ENCODE measurements around the gene TCF12. TPM values are rescaled to one million over a fixed set of nuclear protein-coding genes. Genes with fewer than 3 reads are reported as not detected.
"Not testable (repeated sequence)": the region's sequence is repeated elsewhere in the genome, so short reads cannot be mapped to it uniquely, and the experiment has no call there.

TCF12 gene
- polyA plus RNA-seq, 4 donors: 15.4 to 62.0 (median 18.5) TPM

GRCh38 chr15:57010724-57011123 lies 92.3 kb downstream of the TCF12 start:
- Histone ChIP-seq H3K36me3 (ENCODE audit: control insufficient read depth in 3 of 3, insufficient read depth in 2 of 3, low read depth in 1 of 3, low read length in 3 of 3) (peaks cover 0 to 6% (median 0%) of the 10 kb centered on the region in 3 donors), H3K27me3 (ENCODE audit: control insufficient read depth in 3 of 3, insufficient read depth in 3 of 3, low read length in 3 of 3) (no peaks in the 10 kb centered on the region), H3K4me3 (ENCODE audit: low read depth in 1 of 3, low read length in 3 of 3) (no peak overlapping the region), H3K4me1 (ENCODE audit: control insufficient read depth in 3 of 3, insufficient read depth in 2 of 3, low read depth in 1 of 3, low read length in 2 of 3) (peaks cover 0 to 4% (median 3%) of the 10 kb centered on the region in 3 donors), H3K9me3 (ENCODE audit: control insufficient read depth in 2 of 2, insufficient read depth in 1 of 2, low read depth in 1 of 2, low read length in 1 of 2) (no peaks in the 10 kb centered on the region), H3K27ac (ENCODE audit: low read depth in 1 of 3, low read length in 2 of 3) (no peak overlapping the region)
- FAIRE-seq (no peak), DNase-seq (no peak)
- WGBS, 3 donors: 95 to 97% (median 95%) methylated on average over 2 of the region's 2 CpGs

- DNase-seq (no peak), FAIRE-seq (no peak)
- Histone ChIP-seq H3K27ac (ENCODE audit: low read depth in 1 of 3, low read length in 2 of 3) (no peak overlapping the region), H3K36me3 (ENCODE audit: control insufficient read depth in 3 of 3, insufficient read depth in 2 of 3, low read depth in 1 of 3, low read length in 3 of 3) (peaks cover 0 to 3% (median 0%) of the 10 kb centered on the region in 3 donors), H3K4me3 (ENCODE audit: low read depth in 1 of 3, low read length in 3 of 3) (no peak overlapping the region), H3K9me3 (ENCODE audit: control insufficient read depth in 2 of 2, insufficient read depth in 1 of 2, low read depth in 1 of 2, low read length in 1 of 2) (no peaks in the 10 kb centered on the region), H3K4me1 (ENCODE audit: control insufficient read depth in 3 of 3, insufficient read depth in 2 of 3, low read depth in 1 of 3, low read length in 2 of 3) (peaks cover 2 to 4% (median 3%) of the 10 kb centered on the region in 3 donors), H3K27me3 (ENCODE audit: control insufficient read depth in 3 of 3, insufficient read depth in 3 of 3, low read length in 3 of 3) (no peaks in the 10 kb centered on the region)
- WGBS, 3 donors: 90 to 93% (median 91%) methylated on average over 3 of the region's 3 CpGs
These were observed 94.1 kb downstream of the TCF12 start for GRCh38 chr15:57012556-57012955.

- DNase-seq; H3K4me3 ChIP-seq (ENCODE audit: low read depth in 1 of 3, low read length in 3 of 3); H3K36me3 ChIP-seq (ENCODE audit: control insufficient read depth in 3 of 3, insufficient read depth in 2 of 3, low read depth in 1 of 3, low read length in 3 of 3); H3K4me1 ChIP-seq (ENCODE audit: control insufficient read depth in 3 of 3, insufficient read depth in 2 of 3, low read depth in 1 of 3, low read length in 2 of 3); H3K27ac ChIP-seq (ENCODE audit: low read depth in 1 of 3, low read length in 2 of 3); H3K27me3 ChIP-seq (ENCODE audit: control insufficient read depth in 3 of 3, insufficient read depth in 3 of 3, low read length in 3 of 3); FAIRE-seq; H3K9me3 ChIP-seq (ENCODE audit: control insufficient read depth in 2 of 2, insufficient read depth in 1 of 2, low read depth in 1 of 2, low read length in 1 of 2): not testable (repeated sequence)
- 96 to 99% (median 97%) methylated on average over 5 of the region's 5 CpGs for WGBS, 3 donors
These were observed 96.5 kb downstream of the TCF12 start for GRCh38 chr15:57014896-57015295.

GRCh38 chr15:57015360-57015759 lies 96.9 kb downstream of the TCF12 start:
- H3K27me3 ChIP-seq (ENCODE audit: control insufficient read depth in 3 of 3, insufficient read depth in 3 of 3, low read length in 3 of 3): no peaks in the 10 kb centered on the region
- FAIRE-seq (no peak), DNase-seq (no peak)
- no peak overlapping the region for H3K27ac ChIP-seq (ENCODE audit: low read depth in 1 of 3, low read length in 2 of 3)
- no peak overlapping the region for H3K4me3 ChIP-seq (ENCODE audit: low read depth in 1 of 3, low read length in 3 of 3)
- peaks cover 0 to 3% (median 0%) of the 10 kb centered on the region in 3 donors for H3K36me3 ChIP-seq (ENCODE audit: control insufficient read depth in 3 of 3, insufficient read depth in 2 of 3, low read depth in 1 of 3, low read length in 3 of 3)
- peaks cover 2 to 4% (median 3%) of the 10 kb centered on the region in 3 donors for H3K4me1 ChIP-seq (ENCODE audit: control insufficient read depth in 3 of 3, insufficient read depth in 2 of 3, low read depth in 1 of 3, low read length in 2 of 3)
- no peaks in the 10 kb centered on the region for H3K9me3 ChIP-seq (ENCODE audit: control insufficient read depth in 2 of 2, insufficient read depth in 1 of 2, low read depth in 1 of 2, low read length in 1 of 2)

GRCh38 chr15:57015897-57016296 lies 97.5 kb downstream of the TCF12 start:
- H3K27me3 ChIP-seq (ENCODE audit: control insufficient read depth in 3 of 3, insufficient read depth in 3 of 3, low read length in 3 of 3): no peaks in the 10 kb centered on the region
- no peak overlapping the region for H3K4me3 ChIP-seq (ENCODE audit: low read depth in 1 of 3, low read length in 3 of 3)
- WGBS, 3 donors: 18 to 68% (median 38%) methylated on average over 2 of the region's 2 CpGs
- H3K36me3 ChIP-seq (ENCODE audit: control insufficient read depth in 3 of 3, insufficient read depth in 2 of 3, low read depth in 1 of 3, low read length in 3 of 3): peaks cover 0 to 3% (median 0%) of the 10 kb centered on the region in 3 donors
- H3K27ac ChIP-seq (ENCODE audit: low read depth in 1 of 3, low read length in 2 of 3): no peak overlapping the region
- DNase-seq: peak in 1 of 2 donors; percentile 14
- FAIRE-seq: no peak
- H3K4me1 ChIP-seq (ENCODE audit: control insufficient read depth in 3 of 3, insufficient read depth in 2 of 3, low read depth in 1 of 3, low read length in 2 of 3): peaks cover 2 to 4% (median 3%) of the 10 kb centered on the region in 3 donors
- H3K9me3 ChIP-seq (ENCODE audit: control insufficient read depth in 2 of 2, insufficient read depth in 1 of 2, low read depth in 1 of 2, low read length in 1 of 2): no peaks in the 10 kb centered on the region

GRCh38 chr15:57017024-57017423 lies 98.6 kb downstream of the TCF12 start:
- H3K9me3 ChIP-seq (ENCODE audit: control insufficient read depth in 2 of 2, insufficient read depth in 1 of 2, low read depth in 1 of 2, low read length in 1 of 2): no peaks in the 10 kb centered on the region
- no peak overlapping the region for H3K4me3 ChIP-seq (ENCODE audit: low read depth in 1 of 3, low read length in 3 of 3)
- H3K27me3 ChIP-seq (ENCODE audit: control insufficient read depth in 3 of 3, insufficient read depth in 3 of 3, low read length in 3 of 3): no peaks in the 10 kb centered on the region
- H3K27ac ChIP-seq (ENCODE audit: low read depth in 1 of 3, low read length in 2 of 3): no peak overlapping the region
- FAIRE-seq: no peak
- 91 to 93% (median 92%) methylated on average over 3 of the region's 3 CpGs for WGBS, 3 donors
- peaks cover 2 to 4% (median 3%) of the 10 kb centered on the region in 3 donors for H3K4me1 ChIP-seq (ENCODE audit: control insufficient read depth in 3 of 3, insufficient read depth in 2 of 3, low read depth in 1 of 3, low read length in 2 of 3)
- DNase-seq: no peak
- H3K36me3 ChIP-seq (ENCODE audit: control insufficient read depth in 3 of 3, insufficient read depth in 2 of 3, low read depth in 1 of 3, low read length in 3 of 3): peaks cover 0 to 6% (median 0%) of the 10 kb centered on the region in 3 donors

- Histone ChIP-seq H3K4me1 (ENCODE audit: control insufficient read depth in 3 of 3, insufficient read depth in 2 of 3, low read depth in 1 of 3, low read length in 2 of 3) (peaks cover 2 to 4% (median 3%) of the 10 kb centered on the region in 3 donors), H3K36me3 (ENCODE audit: control insufficient read depth in 3 of 3, insufficient read depth in 2 of 3, low read depth in 1 of 3, low read length in 3 of 3) (peaks cover 0 to 6% (median 0%) of the 10 kb centered on the region in 3 donors), H3K9me3 (ENCODE audit: control insufficient read depth in 2 of 2, insufficient read depth in 1 of 2, low read depth in 1 of 2, low read length in 1 of 2) (no peaks in the 10 kb centered on the region), H3K27ac (ENCODE audit: low read depth in 1 of 3, low read length in 2 of 3) (no peak overlapping the region), H3K4me3 (ENCODE audit: low read depth in 1 of 3, low read length in 3 of 3) (no peak overlapping the region), H3K27me3 (ENCODE audit: control insufficient read depth in 3 of 3, insufficient read depth in 3 of 3, low read length in 3 of 3) (no peaks in the 10 kb centered on the region)
- FAIRE-seq (no peak), DNase-seq (no peak)
- 71 to 93% (median 74%) methylated on average over 3 to 4 of the region's 4 CpGs for WGBS, 3 donors
These were observed 99.7 kb downstream of the TCF12 start for GRCh38 chr15:57018151-57018550.

- DNase-seq: no peak
- Histone ChIP-seq H3K36me3 (ENCODE audit: control insufficient read depth in 3 of 3, insufficient read depth in 2 of 3, low read depth in 1 of 3, low read length in 3 of 3) (peaks cover 0 to 6% (median 0%) of the 10 kb centered on the region in 3 donors), H3K9me3 (ENCODE audit: control insufficient read depth in 2 of 2, insufficient read depth in 1 of 2, low read depth in 1 of 2, low read length in 1 of 2) (peaks cover 0 to 3% of the 10 kb centered on the region in 2 donors), H3K27me3 (ENCODE audit: control insufficient read depth in 3 of 3, insufficient read depth in 3 of 3, low read length in 3 of 3) (no peaks in the 10 kb centered on the region), H3K4me1 (ENCODE audit: control insufficient read depth in 3 of 3, insufficient read depth in 2 of 3, low read depth in 1 of 3, low read length in 2 of 3) (peaks cover 0 to 3% (median 2%) of the 10 kb centered on the region in 3 donors), H3K4me3 (ENCODE audit: low read depth in 1 of 3, low read length in 3 of 3) (no peak overlapping the region), H3K27ac (ENCODE audit: low read depth in 1 of 3, low read length in 2 of 3) (no peak overlapping the region)
- no peak for FAIRE-seq
- WGBS, 3 donors: 78 to 92% (median 83%) methylated on average over 5 of the region's 5 CpGs
These were observed 101.2 kb downstream of the TCF12 start for GRCh38 chr15:57019496-57020160.

Measured in small intestine (tissue), 7 donors.